GM19099 (cell line): ENCODE data around the gene TAPT1.

Experiments used
- POLR2A ChIP-seq: IDR thresholded peaks from 3 replicates; pipeline ENCODE4 v1.6.1; 2011; ENCODE audit warnings: low read depth; ENCODE audit not compliant: insufficient read length; ENCODE audit errors: extremely low read depth

The TAPT1 gene

DNA sequence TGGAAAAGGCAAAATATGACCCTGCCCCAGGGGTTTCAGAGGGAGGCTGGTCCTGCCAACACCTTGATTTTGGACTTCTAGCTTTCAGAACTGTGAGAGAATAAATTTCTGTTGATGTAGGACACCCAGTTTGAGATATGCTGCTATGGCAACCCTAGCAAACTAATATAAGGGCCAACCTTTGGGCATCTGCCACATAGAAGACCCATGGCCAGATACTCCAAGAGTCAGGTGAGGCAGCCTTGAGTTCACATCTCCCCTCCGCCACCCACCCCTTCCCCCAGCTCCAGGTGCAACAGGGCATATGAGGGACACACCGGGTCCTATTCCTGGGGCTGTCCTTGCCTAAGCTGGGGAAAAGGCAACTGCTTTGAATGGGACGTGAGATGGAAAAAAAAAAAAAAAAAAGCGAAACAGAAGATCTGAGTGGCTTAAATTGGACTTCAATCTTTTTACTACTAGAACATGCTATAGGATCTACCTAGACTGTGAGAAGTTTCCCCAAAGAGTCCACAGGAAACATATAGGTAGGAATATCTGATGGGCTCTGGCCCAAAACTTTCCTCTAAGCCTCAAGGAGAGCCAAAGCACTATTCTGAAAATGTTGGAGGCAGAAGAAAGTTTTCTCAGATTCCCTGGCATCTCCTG, 85.9 kb downstream of the TAPT1 start:
- TF ChIP-seq POLR2A = no peak

DNA sequence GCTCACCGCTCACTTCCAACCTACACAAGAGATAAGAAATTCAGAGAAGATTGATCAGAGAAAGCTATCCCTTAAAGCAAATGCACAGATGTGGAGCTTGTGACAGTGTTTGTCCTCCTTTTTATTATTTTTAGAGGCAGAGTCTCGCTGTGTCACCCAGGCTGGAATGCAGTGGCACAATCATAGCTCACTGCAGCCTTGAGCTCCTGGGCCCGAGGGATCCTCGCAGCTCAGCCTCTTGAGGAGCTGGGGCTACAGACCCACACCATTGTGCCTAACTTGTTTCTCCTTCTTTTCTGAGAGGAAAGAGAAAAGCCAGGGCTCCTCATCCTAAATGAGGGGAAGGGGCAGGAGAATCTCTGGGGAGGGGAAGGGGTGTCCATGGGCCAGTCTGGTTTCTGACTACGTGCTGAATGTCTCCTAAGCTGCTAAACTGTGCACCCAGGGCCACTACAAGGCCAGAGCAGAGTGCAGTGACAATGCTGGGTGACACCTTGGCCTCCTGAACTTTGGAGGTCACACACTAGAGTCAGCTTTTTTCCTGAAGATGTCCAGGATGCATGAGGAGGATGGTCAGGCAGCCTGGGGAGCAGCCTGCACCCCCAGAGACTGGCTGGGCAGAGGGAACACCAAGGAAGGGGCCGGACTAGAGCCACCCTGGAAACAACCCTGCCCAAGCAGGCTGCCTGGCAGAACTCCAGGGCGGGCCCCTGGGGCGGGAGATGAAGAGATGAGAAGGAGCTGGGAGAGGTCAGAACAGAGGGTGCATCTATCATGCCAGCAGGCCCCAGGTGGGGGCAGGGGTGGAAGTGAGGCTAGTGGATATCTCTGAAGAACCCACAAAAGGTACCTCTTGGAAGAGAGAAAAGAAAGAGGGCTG, 87.0 kb downstream of the TAPT1 start:
- no peak for TF ChIP-seq POLR2A

DNA sequence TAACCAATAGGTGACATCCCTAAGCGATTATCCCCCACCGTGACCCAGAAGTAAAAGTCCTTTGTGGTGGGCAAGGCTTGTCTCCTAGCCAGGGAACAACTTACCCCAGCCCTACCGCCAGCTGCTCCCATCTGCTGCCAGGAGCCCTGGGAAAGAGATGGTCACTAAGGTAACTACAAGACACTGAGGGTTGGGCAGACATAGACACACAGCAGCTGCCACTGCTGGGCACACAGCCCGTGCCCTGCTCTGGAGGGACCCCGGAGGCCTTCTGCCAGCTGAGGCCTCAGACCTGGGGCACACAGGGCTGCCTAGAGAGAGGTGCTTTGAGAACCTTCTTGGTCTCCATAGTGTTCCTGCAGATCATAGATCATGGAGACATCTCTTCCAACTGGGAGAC, 89.4 kb downstream of the TAPT1 start:
- TF ChIP-seq POLR2A = no peak

DNA sequence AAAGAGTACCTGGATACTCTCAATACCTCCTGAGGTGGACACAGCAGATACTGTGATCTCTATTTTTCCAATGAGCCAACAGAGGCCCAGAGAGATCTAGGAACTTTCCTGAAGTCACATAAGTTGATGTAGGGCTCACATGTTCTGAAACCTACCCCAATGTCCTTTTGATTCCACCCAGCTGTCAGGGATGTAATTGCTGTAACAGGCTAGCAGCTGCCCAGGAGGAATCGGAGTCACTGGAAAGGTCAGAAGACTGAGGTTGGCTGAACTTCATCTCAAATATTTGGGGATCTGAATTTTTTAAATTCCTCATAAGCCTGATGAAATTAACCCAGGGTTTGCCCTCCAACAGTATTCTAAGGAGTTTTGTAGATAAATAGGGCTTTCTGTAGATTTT, 90.0 kb downstream of the TAPT1 start:
- TF ChIP-seq POLR2A = no peak

DNA sequence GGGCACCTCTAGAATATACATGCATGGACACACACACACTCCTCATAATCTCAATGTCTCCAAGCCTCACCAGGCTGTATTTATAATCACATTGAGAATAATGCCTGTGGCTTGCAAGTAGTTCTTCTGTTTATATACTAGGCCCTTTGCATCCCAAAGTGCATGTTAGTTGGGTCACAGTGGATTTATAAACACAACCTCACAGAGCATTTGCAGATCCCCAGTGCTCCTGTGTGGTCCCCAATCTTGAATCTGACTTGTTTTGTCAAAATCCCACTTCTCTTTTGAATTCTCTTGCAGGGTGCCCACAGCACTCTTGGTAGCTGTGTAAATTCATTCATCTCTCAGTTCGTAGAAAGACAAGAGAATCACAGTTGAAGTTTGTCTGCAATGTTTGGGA, 92.9 kb downstream of the TAPT1 start:
- no peak for TF ChIP-seq POLR2A

DNA sequence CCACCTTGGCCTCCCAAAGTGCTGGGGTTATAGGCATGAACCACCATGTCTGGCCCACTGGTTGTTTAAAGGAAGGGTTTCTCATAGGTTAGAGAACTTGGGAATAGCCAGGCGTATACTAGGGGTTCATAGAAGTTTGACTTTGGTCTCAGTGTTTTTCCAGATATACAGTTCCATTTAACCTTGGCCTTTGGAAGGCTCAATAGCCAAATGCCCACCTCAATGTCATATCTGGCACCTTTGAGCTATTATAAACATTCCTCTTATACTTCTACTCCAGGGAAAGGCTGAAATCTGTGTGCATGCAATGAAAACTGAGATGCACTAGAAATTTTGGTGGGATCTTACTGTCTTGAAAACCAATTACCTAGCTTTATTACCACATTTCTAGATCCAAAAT, 95.0 kb downstream of the TAPT1 start:
- TF ChIP-seq POLR2A = no peak

DNA sequence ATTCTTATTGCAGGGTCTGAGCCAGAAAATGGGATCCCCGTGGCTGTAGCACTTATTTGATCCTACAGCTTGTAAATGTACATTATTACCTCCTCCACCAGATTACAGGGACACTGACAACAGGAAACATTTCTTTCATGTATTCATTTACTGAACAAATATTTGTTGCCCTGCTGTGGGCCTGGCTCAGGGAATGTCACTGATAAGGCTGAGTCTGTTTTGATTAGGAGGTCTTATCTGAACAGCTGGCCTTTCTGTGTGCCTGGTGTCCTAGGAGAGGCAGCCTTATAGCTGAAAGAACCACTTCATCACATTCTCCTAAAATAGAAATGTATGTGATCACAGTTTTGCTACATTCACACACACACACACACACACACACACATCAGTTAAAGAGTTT, 96.9 kb downstream of the TAPT1 start:
- no peak for TF ChIP-seq POLR2A

DNA sequence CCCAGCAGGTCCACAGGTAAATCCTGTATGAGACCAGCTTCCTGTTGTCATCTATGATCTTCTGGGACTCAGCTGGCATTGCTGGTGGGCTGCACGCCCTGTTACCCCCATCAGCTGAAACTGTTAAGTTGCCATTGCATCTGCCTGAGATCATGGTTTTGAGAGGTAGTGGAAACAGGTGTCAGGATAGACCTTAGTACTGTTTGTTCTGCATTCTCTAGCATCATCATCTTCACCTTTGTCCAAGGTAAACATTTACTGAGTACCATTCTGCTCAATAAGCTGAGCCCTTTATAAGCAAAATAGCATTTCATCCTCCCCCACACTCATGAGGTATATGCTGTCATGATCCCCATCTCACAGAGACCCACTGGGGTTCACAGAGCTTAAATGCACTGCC, 99.6 kb downstream of the TAPT1 start:
- TF ChIP-seq POLR2A = no peak

DNA sequence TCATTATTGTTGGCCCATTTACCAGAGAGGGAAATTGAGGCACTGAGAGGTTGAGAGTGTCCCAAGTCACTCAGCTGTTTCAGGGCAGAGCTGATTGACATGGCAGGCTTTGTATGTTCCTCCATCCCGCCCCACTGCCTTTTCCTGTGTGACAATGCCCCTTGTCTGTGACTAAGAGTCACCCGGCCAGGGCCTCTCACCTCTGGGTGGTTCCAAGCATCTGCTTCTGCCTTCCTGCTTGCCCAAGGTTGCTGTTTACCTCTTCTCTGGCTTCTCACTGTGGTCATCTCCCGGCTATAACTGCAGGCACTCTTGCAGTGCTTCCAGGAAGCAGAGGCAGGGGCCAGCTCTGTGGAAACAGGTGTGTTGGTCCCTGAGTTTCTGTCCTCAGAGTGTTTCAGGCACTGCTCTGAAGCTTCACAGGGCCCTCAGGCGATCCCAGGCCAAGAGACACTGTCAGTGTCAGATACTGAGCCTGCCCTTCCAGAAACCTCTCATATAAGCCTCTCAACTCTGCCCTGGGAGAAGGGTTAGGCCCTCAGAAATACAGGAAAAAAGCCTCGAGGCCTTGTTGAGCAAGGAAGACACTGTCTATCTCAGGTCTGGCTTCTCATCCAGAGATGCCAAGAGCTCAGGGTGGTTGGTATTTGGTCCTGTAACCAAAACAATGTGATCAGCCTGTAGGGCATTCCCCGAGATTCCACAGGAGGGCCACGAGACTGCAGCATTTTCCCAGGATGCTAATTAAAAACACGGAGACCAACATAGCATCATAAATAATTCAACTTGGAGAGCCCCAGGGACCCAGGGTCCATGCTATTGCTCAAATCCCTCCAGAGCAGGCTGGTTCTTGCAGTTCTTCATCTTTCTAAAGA, 100.5 kb downstream of the TAPT1 start:
- no peak for TF ChIP-seq POLR2A

DNA sequence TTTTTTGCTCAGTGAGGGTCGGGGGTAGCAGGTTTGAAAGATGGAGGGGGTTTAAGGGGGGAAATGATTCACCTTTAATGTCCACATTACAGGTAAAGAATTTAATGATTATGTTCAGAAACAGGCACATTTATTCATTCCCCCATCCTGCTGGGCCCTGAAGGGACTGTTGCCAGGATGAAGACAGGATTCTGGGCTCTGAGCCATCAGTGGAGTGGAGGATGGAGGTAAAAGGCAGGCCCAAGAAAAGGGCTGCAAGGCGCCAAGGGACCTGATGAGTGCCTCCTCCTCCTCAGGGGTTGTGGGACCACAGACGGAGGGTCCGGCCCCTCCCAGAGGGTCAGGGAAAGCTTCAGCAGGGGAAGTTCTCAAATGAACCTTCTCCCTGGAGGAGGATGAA, 102.0 kb downstream of the TAPT1 start:
- TF ChIP-seq POLR2A = no peak

DNA sequence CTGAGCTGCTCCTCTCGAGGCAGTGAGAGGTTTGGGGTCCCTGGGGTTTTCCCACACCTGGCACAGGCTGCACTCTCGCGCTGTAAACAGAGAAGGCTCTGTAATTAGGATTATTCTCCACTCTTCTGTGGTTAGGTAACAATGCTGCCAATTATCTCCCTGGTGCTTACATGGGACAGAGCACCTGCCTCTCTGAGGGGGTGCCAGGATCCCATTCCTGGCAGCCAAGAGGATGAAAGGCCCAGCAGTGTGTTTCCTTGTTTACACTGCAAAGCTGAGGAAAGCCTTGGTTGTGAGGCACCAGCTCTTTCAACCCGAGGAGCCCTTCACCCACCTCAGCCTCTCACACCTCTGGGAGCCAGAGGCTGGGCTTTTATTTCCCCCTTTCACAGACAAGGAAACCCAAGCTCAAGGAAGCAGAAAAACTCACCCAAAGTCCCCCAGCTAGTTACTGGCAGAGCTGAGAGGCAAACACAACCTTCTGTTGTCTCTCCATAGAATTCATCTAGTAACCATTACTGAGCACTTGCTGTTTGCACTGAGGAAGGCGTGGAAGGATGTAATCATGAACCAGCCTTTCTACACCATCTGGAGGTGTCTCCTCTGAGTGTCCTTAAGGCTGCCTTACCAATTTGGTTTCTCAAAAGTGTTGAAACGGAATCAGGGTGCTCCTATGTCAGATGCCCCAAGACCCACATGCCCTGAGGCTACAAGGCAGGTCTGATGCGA, 102.8 kb downstream of the TAPT1 start:
- TF ChIP-seq POLR2A = no peak

DNA sequence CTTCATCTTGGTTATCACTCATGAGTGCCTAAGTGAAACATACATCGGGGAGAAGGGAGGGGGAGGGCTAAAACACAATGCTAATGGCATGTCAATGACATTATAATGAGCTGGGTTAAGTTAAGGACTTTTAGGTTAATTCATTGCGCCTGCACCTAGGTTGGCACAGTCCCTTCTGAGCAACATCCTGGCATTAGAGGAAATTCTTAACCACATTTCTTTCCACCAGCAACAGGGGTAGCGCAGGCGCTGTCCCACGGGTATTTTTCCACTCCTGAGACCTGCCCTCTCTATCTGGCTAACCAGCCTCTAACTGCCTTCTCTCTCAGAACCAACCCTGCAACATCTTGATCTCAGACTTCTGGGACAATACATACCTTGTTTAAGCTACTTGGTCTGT, 103.5 kb downstream of the TAPT1 start:
- TF ChIP-seq POLR2A = no peak

DNA sequence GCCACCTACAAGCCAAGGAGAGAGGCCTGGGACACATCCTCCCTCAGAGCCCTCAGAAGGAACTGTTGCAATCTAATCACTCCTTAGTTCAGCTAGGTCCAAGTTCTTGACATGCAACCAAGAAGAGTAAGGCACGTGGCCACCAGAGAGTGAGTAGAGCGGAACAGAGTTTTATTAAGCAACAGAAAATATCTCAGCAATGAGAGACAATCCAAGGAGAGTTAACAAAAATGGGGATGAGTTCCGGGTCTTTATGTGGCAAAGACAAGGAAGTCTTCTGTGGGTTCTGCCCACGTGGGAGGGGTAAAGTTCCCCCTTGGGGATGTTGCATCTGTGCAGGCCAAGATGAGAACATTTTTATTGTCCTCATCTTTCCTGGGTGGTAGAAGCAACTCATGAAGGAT, 104.0 kb downstream of the TAPT1 start:
- TF ChIP-seq POLR2A = no peak

DNA sequence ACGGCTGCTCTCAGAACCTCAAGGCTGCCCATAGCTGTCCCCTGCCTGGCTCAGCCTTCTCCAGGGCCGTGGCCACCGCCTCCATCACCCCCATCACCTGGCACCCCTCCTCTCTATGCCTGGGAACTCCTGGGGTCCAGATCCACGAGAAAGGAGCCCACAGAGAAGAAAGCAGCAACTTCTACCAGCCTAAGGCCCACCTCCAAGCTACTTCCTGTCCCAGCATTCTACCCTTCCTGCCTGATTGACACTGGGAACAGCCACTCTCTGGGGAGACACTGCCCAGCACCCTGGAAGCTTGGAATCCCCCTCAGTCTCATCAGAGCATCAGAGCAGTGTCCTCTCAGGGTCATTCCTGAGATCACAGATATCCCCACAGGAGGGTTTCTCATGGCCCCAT, 105.6 kb downstream of the TAPT1 start:
- no peak for TF ChIP-seq POLR2A

DNA sequence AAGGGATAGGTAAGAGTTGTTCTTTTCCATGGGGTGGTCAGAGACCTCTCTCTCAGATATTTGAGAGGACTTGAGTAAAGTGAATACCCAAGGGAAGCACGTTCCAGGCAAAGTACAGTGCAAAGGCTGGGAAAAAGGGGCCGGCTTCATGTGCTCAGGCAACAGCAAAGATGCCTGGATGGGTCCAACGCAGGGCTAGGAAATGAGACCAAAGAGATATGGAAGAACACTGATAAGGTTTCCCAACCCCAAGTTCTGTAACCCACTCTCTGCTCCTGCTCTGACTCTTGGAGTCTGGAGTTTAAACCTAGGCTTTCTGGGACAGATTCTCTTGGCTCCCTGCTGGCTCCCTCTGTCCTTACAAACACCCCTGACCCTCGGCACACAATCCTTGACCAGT, 106.3 kb downstream of the TAPT1 start:
- TF ChIP-seq POLR2A = no peak
